ENCODE data around the gene MRPS18A.

- no peak for TF ChIP-seq CTCF (IDR thresholded peaks at IDR 0.05; ENCODE audit: low read depth, low read length)
- no peak for TF ChIP-seq MYC (IDR thresholded peaks at IDR 0.05; ENCODE audit: low read depth, low read length)
Measured at GRCh38 chr6:43730634-43731033, 43.0 kb upstream of the MRPS18A start.
